Coronary artery (tissue), 2 donors: ENCODE results near the gene PRKCE.
A peak's percentile ranks its signal among the peaks of the same experiment; 100 is the strongest.

Experiments
- DNase-seq: peaks from one replicate; pipeline ENCODE4 v3.0.0-alpha.2; 2017; ENCODE audit warnings: low spot score
- H3K27ac ChIP-seq, 2 donors: fragments of 200-600 bp; sonication (generic); one replicate each; pipeline ENCODE4 v1.5.1; 2016 to 2019
- H3K4me3 ChIP-seq: fragments of 200-600 bp; sonication (generic); 2 replicates; pipeline ENCODE4 v1.5.1; 2016; ENCODE audit warnings: mild to moderate bottlenecking, moderate library complexity
- CTCF ChIP-seq: fragments of 200-600 bp; sonication (generic); IDR thresholded peaks from one replicate; pipeline ENCODE4 v1.5.1; 2019; ENCODE audit warnings: antibody characterized with exemption

Gene PRKCE

GRCh38 chr2:45797451-45798230, 146.2 kb downstream of the PRKCE start:
- no peak for DNase-seq
- Histone ChIP-seq H3K27ac (no peak overlapping the region), H3K4me3 (no peak overlapping the region)
- TF ChIP-seq CTCF = no peak

GRCh38 chr2:45799679-45800381, 148.4 kb downstream of the PRKCE start:
- DNase-seq = no peak
- no peak overlapping the region for H3K4me3 ChIP-seq
- H3K27ac ChIP-seq = no peak overlapping the region
- no peak for TF ChIP-seq CTCF

DNA sequence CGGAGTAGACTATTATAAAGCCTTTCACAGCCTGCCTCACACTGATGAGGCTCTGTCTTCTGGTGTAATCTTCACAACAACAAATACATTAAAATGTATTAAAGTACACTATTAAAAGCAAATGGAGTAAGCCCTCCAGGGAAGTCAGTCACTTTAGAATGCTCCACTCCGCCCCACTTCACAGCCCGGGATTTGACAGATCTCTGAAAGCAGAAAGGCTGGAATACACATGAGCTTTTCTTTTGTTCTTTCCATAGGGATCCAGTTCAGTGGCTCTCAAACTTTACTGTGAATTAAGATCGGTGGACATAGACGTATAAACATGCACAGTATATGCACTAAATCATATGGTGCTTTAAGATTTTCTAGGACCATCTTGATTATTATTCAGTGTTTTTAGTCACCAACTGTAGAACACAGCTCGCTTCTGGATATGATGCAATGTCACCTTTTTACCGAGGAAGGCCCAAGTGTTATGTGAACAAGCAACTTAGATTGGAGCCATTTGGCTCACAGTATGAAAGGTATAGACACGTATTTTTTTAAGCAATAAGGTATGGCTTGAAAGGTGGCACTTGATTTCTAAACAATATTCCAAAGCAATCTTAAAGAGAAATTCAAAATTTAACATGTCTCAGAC, 151.1 kb downstream of the PRKCE start:
- H3K4me3 ChIP-seq = no peak overlapping the region
- TF ChIP-seq CTCF = no peak
- no peak for DNase-seq
- no peak overlapping the region for H3K27ac ChIP-seq

- Histone ChIP-seq H3K4me3 (no peak overlapping the region), H3K27ac (no peak overlapping the region)
- DNase-seq = no peak
- no peak for TF ChIP-seq CTCF
These were observed 153.7 kb downstream of the PRKCE start for GRCh38 chr2:45804987-45805755.

DNA sequence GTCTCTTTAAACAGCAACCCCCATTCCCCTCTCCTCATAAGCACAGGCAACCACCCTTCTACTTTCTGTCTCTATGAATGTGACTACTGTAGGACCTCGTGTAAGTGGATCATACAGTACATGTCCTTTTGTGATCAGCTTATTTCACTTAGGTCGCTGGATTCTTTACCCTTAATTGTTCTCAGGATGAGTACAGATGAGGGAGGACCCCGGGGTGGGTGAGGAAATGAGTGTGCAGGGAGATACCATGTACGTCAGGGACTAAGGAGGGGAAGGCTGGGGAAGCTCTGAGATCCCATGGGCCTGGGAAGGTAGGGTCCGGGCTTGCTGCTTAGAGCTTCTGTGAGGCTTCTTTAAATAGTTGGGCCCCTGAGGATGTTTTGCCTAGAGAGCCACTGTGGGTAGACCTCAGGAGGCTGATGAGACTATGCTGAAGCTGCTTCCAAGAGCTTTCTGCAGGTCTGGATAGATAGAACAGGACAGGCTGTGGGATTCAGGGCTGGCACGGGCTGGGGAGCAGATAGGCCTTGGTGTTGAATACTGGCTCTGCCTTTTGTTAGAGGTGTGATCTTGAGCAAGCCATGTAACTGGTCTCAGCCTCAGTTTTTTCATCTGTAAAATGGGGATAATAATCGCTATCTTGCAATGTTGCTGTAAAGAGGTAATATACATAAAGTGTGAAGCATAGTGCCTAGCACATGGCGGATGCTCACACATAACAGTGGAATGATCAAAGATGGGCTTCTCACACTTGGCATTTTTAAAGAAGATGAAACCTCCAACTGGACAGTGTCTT, 155.3 kb downstream of the PRKCE start:
- Histone ChIP-seq H3K27ac (no peak overlapping the region), H3K4me3 (no peak overlapping the region)
- DNase-seq = peak; percentile 9
- TF ChIP-seq CTCF = no peak

GRCh38 chr2:45808294-45808800, 156.9 kb downstream of the PRKCE start:
- peak; percentile 9 for DNase-seq
- Histone ChIP-seq H3K4me3 (no peak overlapping the region), H3K27ac (no peak overlapping the region)
- TF ChIP-seq CTCF = no peak
